Vagina (tissue), 2 donors: Measurements from ENCODE around the gene KANK4. TPM values are rescaled to one million over a fixed set of nuclear protein-coding genes. Genes with fewer than 3 reads are reported as not detected.

Source experiments
- DNase-seq, 2 donors: peaks; one replicate each; pipeline ENCODE4 v3.0.0-alpha.2; 2017; ENCODE audit errors: extremely low spot score in 2 of 2
- H3K27ac ChIP-seq: fragments of 200-600 bp; sonication (generic); one replicate; pipeline ENCODE4 v1.5.1; 2019
- H3K27me3 ChIP-seq: fragments of 200-600 bp; sonication (generic); one replicate; pipeline ENCODE4 v1.5.1; 2019
- H3K36me3 ChIP-seq, 2 donors: fragments of 200-600 bp; sonication (generic); one replicate each; pipeline ENCODE4 v1.5.1; 2017 to 2019
- H3K4me1 ChIP-seq: fragments of 200-600 bp; sonication (generic); one replicate; pipeline ENCODE4 v1.5.1; 2019
- H3K4me3 ChIP-seq, 2 donors: fragments of 200-600 bp; sonication (generic); 1 replicate in 1 of 2; 2 replicates in 1 of 2; pipeline ENCODE4 v1.5.1; 2016 to 2019
- H3K9me3 ChIP-seq: fragments of 200-600 bp; sonication (generic); one replicate; pipeline ENCODE4 v1.5.1; 2019
- CTCF ChIP-seq, 3 experiments: fragments of 450-650 bp in 2 of 3; fragments of 200-600 bp in 1 of 3; sonication (generic) in 1 of 3; IDR thresholded peaks; one replicate each; pipeline ENCODE4 v1.5.1; 2017 to 2019; ENCODE audit warnings: antibody characterized with exemption in 3 of 3, mild to moderate bottlenecking in 2 of 3, moderate library complexity in 2 of 3
- POLR2A ChIP-seq, 2 donors: fragments of 450-650 bp; IDR thresholded peaks; one replicate each; pipeline ENCODE4 v1.6.1; 2017; ENCODE audit warnings: antibody characterized with exemption in 2 of 2, mild to moderate bottlenecking in 2 of 2, moderate library complexity in 2 of 2
- POLR2AphosphoS5 ChIP-seq, 2 donors: sonication (generic); formaldehyde crosslinking; IDR thresholded peaks; one replicate each; pipeline ENCODE4 v1.9.0; 2017; ENCODE audit warnings: antibody characterized with exemption in 2 of 2, mild to moderate bottlenecking in 2 of 2, low read depth in 1 of 2; ENCODE audit not compliant: insufficient read depth in 1 of 2
- intact Hi-C: fragments of 100-400 bp; cut with DNase I; formaldehyde crosslinking; loops from one replicate; pipeline ENCODE4 v1.15.1; 2023
- total RNA-seq: library from RNA; depleted of rRNA; stranded (reverse); fragments of >200 nt; gene quantifications from one replicate; pipeline ENCODE4 v1.2.3, GENCODE V29; 2016

KANK4 gene
- total RNA-seq, 1 donor from 2014 or later = 1.2 TPM

- Histone ChIP-seq H3K27ac (no peak overlapping the region), H3K4me1 (peaks cover 8% of the 10 kb centered on the region), H3K27me3 (no peaks in the 10 kb centered on the region), H3K9me3 (no peaks in the 10 kb centered on the region), H3K4me3 (peak overlapping the region; percentile 31 to 51), H3K36me3 (no peaks in the 10 kb centered on the region)
- intact Hi-C loops = no loop called here
- no peak for DNase-seq
- TF ChIP-seq CTCF (IDR thresholded peaks at IDR 0.05) (no peak), POLR2A (IDR thresholded peaks at IDR 0.05) (no peak), POLR2AphosphoS5 (IDR thresholded peaks at IDR 0.05; ENCODE audit: insufficient read depth in 1 of 2, low read depth in 1 of 2) (no peak)
Observed at GRCh38 chr1:62318320-62318755, 896 bp downstream of the KANK4 start.

- DNase-seq = no peak
- Histone ChIP-seq H3K27ac (no peak overlapping the region), H3K4me1 (peaks cover 8% of the 10 kb centered on the region), H3K27me3 (no peaks in the 10 kb centered on the region), H3K36me3 (no peaks in the 10 kb centered on the region), H3K9me3 (no peaks in the 10 kb centered on the region), H3K4me3 (no peak overlapping the region)
- intact Hi-C loops = no loop called here
- TF ChIP-seq POLR2A (IDR thresholded peaks at IDR 0.05) (no peak), CTCF (IDR thresholded peaks at IDR 0.05) (no peak), POLR2AphosphoS5 (IDR thresholded peaks at IDR 0.05; ENCODE audit: insufficient read depth in 1 of 2, low read depth in 1 of 2) (no peak)
Observed at GRCh38 chr1:62317021-62317768, 2.0 kb downstream of the KANK4 start.

- no peak for DNase-seq
- no peak overlapping the region for H3K27ac ChIP-seq
- H3K4me1 ChIP-seq = peaks cover 8% of the 10 kb centered on the region
- H3K27me3 ChIP-seq = no peaks in the 10 kb centered on the region
- H3K9me3 ChIP-seq = no peaks in the 10 kb centered on the region
- TF ChIP-seq POLR2AphosphoS5 (IDR thresholded peaks at IDR 0.05; ENCODE audit: insufficient read depth in 1 of 2, low read depth in 1 of 2) = no peak
- H3K36me3 ChIP-seq = no peaks in the 10 kb centered on the region
- intact Hi-C loops = no loop called here
- H3K4me3 ChIP-seq = no peak overlapping the region
Observed at GRCh38 chr1:62316135-62316534, 3.1 kb downstream of the KANK4 start.

DNA sequence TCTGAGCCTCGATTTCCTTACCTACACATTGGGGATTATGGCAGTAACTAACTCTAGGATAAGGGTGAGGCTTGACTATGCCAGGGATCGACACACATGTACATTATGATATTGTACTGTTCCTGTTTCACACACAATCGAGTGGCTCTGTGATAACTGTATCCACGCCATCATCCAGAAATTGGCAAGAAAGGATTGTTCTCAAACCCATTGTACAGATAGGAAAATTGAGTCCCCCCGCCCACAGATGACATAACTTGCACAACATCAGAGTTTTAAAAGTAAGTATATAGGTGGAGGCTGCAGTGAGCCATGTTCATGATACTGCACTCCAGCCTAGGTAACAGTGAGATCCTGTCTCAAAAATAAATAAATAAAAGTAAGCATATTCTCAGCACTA is 3.8 kb downstream of the KANK4 start:
- no peaks in the 10 kb centered on the region for H3K27me3 ChIP-seq
- intact Hi-C loops = no loop called here
- H3K27ac ChIP-seq = no peak overlapping the region
- H3K4me3 ChIP-seq = no peak overlapping the region
- no peaks in the 10 kb centered on the region for H3K36me3 ChIP-seq
- H3K4me1 ChIP-seq = peaks cover 8% of the 10 kb centered on the region
- no peak for DNase-seq
- no peak for TF ChIP-seq POLR2A (IDR thresholded peaks at IDR 0.05)
- TF ChIP-seq CTCF (IDR thresholded peaks at IDR 0.05) = no peak
- no peak for TF ChIP-seq POLR2AphosphoS5 (IDR thresholded peaks at IDR 0.05; ENCODE audit: insufficient read depth in 1 of 2, low read depth in 1 of 2)
- H3K9me3 ChIP-seq = no peaks in the 10 kb centered on the region

GRCh38 chr1:62314454-62315350 is 4.5 kb downstream of the KANK4 start:
- no peak overlapping the region for H3K27ac ChIP-seq
- H3K9me3 ChIP-seq = no peaks in the 10 kb centered on the region
- H3K4me1 ChIP-seq = peaks cover 8% of the 10 kb centered on the region
- no peaks in the 10 kb centered on the region for H3K27me3 ChIP-seq
- DNase-seq = no peak
- H3K36me3 ChIP-seq = no peaks in the 10 kb centered on the region
- TF ChIP-seq CTCF (IDR thresholded peaks at IDR 0.05) = no peak
- TF ChIP-seq POLR2AphosphoS5 (IDR thresholded peaks at IDR 0.05; ENCODE audit: insufficient read depth in 1 of 2, low read depth in 1 of 2) = no peak
- TF ChIP-seq POLR2A (IDR thresholded peaks at IDR 0.05) = no peak
- intact Hi-C loops = no loop called here
- no peak overlapping the region for H3K4me3 ChIP-seq
